Mesothelial cell of epicardium (in vitro differentiated cells): ENCODE data around the gene DNAAF1. TPM values are rescaled to one million over a fixed set of nuclear protein-coding genes. Genes with fewer than 3 reads are reported as not detected.

ENCODE experiments used
- DNase-seq, 2 experiments: peaks; one replicate each; pipeline ENCODE4 v3.0.0; 2021; ENCODE audit warnings: low spot score in 2 of 2; ENCODE audit not compliant: unreplicated experiment in 2 of 2
- H3K27ac Mint-ChIP-seq: 2 replicates; pipeline ENCODE4 v1.8.0; 2021; ENCODE audit warnings: mixed read lengths
- H3K27me3 Mint-ChIP-seq: 2 replicates; pipeline ENCODE4 v1.8.0; 2021; ENCODE audit warnings: low read depth, mixed read lengths
- H3K36me3 Mint-ChIP-seq: 2 replicates; pipeline ENCODE4 v1.8.0; 2021; ENCODE audit warnings: mixed read lengths
- H3K4me1 Mint-ChIP-seq: 2 replicates; pipeline ENCODE4 v1.8.0; 2021; ENCODE audit warnings: mixed read lengths
- H3K4me3 Mint-ChIP-seq: 2 replicates; pipeline ENCODE4 v1.8.0; 2021; ENCODE audit warnings: mild to moderate bottlenecking, moderate library complexity, mixed read lengths
- H3K9me3 Mint-ChIP-seq: 2 replicates; pipeline ENCODE4 v1.8.0; 2021; ENCODE audit warnings: mixed read lengths
- total RNA-seq: library from RNA; stranded (reverse); gene quantifications from 3 replicates; pipeline ENCODE4 v1.2.1, GENCODE V29; 2021
- TF ChIP-seq, protein P1 (sequence below): fragments of 200-600 bp; sonication (generic); IDR thresholded peaks from one replicate; pipeline ENCODE4 v1.5.0; 2021; ENCODE audit warnings: antibody characterized with exemption; ENCODE audit not compliant: unreplicated experiment

Gene DNAAF1
- total RNA-seq, 1 donor from 2014 or later = 0.47 TPM

DNA sequence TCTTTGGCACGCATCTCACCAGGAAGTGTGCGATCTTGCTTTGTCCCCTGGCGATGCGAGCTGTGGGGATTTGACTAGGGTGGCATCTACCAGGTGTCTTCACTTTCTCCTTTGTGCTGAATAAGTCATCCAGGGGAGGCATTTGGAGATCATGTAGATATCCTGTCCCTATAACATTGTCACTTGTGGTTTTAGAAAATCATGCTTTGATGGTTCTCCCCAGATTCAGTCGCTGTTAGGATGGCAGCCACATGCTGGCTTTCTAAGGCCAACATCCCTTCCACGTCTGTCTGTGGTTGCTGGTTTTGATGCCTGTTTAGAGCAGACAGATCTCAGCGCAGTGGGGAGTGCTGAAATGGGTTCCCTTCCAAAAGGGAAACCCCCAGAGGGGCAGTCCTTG, 48.4 kb downstream of the DNAAF1 start:
- no peak for DNase-seq
- no peaks in the 10 kb centered on the region for H3K36me3 Mint-ChIP-seq
- no peak overlapping the region for H3K27ac Mint-ChIP-seq
- H3K4me3 Mint-ChIP-seq = no peak overlapping the region
- H3K9me3 Mint-ChIP-seq = no peaks in the 10 kb centered on the region
- no peaks in the 10 kb centered on the region for H3K27me3 Mint-ChIP-seq
- TF ChIP-seq, protein P1, sequence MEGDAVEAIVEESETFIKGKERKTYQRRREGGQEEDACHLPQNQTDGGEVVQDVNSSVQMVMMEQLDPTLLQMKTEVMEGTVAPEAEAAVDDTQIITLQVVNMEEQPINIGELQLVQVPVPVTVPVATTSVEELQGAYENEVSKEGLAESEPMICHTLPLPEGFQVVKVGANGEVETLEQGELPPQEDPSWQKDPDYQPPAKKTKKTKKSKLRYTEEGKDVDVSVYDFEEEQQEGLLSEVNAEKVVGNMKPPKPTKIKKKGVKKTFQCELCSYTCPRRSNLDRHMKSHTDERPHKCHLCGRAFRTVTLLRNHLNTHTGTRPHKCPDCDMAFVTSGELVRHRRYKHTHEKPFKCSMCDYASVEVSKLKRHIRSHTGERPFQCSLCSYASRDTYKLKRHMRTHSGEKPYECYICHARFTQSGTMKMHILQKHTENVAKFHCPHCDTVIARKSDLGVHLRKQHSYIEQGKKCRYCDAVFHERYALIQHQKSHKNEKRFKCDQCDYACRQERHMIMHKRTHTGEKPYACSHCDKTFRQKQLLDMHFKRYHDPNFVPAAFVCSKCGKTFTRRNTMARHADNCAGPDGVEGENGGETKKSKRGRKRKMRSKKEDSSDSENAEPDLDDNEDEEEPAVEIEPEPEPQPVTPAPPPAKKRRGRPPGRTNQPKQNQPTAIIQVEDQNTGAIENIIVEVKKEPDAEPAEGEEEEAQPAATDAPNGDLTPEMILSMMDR = no peak
- peaks cover 12% of the 10 kb centered on the region for H3K4me1 Mint-ChIP-seq

DNA sequence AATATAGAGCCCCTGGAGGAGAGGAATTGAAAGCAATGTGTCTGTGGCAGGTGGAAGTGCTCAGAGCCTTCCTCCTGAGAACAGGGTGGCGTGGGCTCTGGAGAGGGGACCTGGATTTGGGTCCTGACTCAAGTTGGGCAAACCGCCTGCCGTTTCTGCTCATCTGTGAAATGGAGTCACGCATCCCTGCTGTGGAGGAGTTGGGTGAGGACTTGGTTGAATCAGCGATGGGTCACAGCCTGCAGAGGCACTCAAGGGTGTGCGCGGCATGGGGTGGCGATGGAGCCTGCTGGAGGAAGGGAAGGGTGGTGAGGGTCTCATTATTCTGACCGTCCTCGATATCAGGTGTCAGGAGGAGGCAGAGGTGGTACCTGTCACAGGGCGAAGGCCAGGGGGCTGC, 48.9 kb downstream of the DNAAF1 start:
- Mint-ChIP-seq H3K27me3 (no peaks in the 10 kb centered on the region), H3K27ac (no peak overlapping the region), H3K4me3 (no peak overlapping the region)

DNA sequence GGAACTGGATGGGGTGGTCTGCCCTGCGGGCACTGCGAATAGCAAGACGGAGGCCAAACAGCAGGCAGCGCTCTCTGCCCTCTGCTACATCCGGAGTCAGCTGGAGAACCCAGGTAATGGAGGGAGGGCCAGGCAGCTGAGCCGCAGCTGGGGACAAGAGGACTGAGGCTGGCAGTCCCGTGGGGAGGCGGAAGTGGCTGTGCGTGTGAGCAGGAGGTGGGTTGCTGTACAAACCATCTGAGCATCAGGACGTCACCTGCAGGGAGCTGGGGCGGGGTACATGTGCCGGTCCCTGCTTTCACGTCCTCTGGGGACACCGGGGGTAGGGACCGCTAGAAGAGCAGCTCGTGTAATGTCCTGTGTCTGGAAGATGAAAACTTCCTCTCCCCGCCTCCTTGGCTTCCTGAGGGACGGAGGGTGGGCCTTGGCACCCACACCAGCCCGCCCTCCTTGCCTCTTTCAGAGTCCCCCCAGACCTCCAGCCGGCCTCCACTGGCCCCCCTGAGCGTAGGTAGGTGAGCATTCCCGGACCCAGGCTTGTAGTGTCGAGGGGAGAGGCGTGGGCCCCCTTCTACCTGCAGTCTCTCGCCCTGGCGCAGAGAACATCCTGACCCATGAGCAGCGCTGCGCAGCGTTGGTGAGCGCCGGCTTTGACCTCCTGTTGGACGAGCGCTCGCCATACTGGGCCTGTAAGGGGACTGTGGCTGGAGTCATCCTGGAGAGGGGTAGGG, 49.5 kb downstream of the DNAAF1 start:
- H3K4me1 Mint-ChIP-seq = peaks cover 17% of the 10 kb centered on the region
- no peak for DNase-seq
- no peaks in the 10 kb centered on the region for H3K36me3 Mint-ChIP-seq
- no peaks in the 10 kb centered on the region for H3K27me3 Mint-ChIP-seq
- H3K27ac Mint-ChIP-seq = no peak overlapping the region
- TF ChIP-seq, protein P1 = no peak
- no peaks in the 10 kb centered on the region for H3K9me3 Mint-ChIP-seq
- peak overlapping the region; percentile 16 for H3K4me3 Mint-ChIP-seq

More for the DNA sequence above, 48.9 kb downstream of the DNAAF1 start:
- TF ChIP-seq, protein P1 = no peak
- peaks cover 15% of the 10 kb centered on the region for H3K4me1 Mint-ChIP-seq
- no peaks in the 10 kb centered on the region for H3K36me3 Mint-ChIP-seq
- DNase-seq = no peak
- no peaks in the 10 kb centered on the region for H3K9me3 Mint-ChIP-seq

DNA sequence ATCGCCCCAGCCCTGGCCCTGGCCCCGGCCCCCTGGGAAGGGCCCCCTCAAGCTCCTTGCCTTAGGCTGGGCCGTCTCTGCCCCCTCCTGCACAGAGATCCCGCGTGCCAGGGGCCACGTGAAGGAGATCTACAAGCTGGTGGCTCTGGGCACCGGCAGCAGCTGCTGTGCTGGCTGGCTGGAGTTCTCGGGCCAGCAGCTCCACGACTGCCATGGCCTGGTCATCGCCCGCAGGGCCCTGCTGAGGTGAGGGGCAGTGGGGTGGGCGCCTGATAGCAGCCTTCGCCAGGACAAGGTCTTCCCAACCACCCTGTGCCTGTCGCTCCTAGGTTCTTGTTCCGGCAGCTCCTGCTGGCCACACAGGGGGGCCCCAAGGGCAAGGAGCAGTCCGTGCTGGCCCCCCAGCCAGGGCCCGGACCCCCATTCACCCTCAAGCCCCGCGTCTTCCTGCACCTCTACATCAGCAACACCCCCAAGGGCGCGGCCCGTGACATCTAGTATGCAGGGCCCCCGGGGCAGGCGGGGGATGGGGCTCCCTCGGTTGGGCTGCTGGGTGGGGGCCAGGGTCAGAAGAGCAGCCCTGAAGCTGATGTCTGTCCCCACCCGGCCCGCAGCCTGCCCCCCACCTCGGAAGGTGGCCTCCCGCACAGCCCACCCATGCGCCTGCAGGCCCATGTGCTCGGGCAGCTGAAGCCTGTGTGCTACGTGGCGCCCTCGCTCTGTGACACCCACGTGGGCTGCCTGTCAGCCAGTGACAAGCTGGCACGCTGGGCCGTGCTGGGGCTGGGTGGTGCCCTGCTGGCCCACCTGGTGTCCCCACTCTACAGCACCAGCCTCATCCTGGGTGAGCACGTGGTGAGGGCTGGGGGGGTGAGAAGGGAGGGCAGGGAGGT, 50.3 kb downstream of the DNAAF1 start:
- no peaks in the 10 kb centered on the region for H3K36me3 Mint-ChIP-seq
- H3K4me1 Mint-ChIP-seq = peaks cover 17% of the 10 kb centered on the region
- H3K4me3 Mint-ChIP-seq = no peak overlapping the region
- TF ChIP-seq, protein P1 = no peak
- H3K27me3 Mint-ChIP-seq = no peaks in the 10 kb centered on the region
- no peak for DNase-seq
- no peaks in the 10 kb centered on the region for H3K9me3 Mint-ChIP-seq
- H3K27ac Mint-ChIP-seq = no peak overlapping the region

DNA sequence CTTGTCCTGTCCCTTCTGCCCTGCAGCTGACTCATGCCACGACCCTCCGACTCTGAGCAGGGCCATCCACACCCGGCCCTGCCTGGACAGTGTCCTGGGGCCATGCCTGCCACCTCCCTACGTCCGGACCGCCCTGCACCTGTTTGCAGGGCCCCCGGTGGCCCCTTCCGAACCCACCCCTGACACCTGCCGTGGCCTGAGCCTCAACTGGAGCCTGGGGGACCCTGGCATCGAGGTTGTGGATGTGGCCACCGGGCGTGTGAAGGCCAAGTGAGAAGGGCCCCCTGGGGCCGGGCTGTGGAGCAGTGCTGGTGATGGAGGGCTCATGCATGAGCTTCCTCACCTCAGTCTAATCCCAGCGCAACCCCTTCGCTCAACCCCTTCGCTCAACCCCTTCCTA, 51.0 kb downstream of the DNAAF1 start:
- H3K27me3 Mint-ChIP-seq = no peaks in the 10 kb centered on the region
- H3K9me3 Mint-ChIP-seq = no peaks in the 10 kb centered on the region
- peak overlapping the region; percentile 57 for H3K4me3 Mint-ChIP-seq
- peaks cover 17% of the 10 kb centered on the region for H3K4me1 Mint-ChIP-seq
- no peaks in the 10 kb centered on the region for H3K36me3 Mint-ChIP-seq
- DNase-seq = no peak
- TF ChIP-seq, protein P1 = no peak
- no peak overlapping the region for H3K27ac Mint-ChIP-seq
